Measurements from ENCODE around the gene OR52L1.

Gene OR52L1

DNA sequence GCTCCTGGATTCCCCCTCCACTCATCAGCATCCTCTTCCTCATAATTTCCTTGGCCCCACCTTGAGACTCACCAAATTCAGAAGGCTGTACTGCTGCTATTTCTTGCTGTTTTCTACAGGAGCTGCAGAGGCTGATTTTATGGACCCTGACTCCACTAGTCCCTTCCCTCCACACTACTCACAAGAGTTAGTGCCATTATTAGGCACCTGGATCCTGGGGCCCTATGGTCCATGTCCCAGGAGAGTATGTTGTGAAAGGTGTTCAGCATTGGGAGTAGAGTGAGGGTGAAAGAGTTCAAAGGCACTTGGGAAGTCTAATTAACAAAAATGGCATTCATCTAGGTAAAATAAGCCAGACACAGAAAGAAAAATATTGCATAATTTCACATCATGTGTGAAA lies 20.1 kb upstream of the OR52L1 start, which contains the start of gene OR56A4:
TSS of gene OR56A4 (minus strand) at position 101 of the 400 bp plus-strand sequence. CDS start 3,954 bp downstream, outside the sequence.
- DNase-seq (ENCODE audit: low spot score): no peak
- H3K27ac ChIP-seq: no peak within 1 kb of the TSS
- TF ChIP-seq, protein P1, sequence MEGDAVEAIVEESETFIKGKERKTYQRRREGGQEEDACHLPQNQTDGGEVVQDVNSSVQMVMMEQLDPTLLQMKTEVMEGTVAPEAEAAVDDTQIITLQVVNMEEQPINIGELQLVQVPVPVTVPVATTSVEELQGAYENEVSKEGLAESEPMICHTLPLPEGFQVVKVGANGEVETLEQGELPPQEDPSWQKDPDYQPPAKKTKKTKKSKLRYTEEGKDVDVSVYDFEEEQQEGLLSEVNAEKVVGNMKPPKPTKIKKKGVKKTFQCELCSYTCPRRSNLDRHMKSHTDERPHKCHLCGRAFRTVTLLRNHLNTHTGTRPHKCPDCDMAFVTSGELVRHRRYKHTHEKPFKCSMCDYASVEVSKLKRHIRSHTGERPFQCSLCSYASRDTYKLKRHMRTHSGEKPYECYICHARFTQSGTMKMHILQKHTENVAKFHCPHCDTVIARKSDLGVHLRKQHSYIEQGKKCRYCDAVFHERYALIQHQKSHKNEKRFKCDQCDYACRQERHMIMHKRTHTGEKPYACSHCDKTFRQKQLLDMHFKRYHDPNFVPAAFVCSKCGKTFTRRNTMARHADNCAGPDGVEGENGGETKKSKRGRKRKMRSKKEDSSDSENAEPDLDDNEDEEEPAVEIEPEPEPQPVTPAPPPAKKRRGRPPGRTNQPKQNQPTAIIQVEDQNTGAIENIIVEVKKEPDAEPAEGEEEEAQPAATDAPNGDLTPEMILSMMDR (IDR thresholded peaks at IDR 0.05): no peak
- H3K4me3 ChIP-seq: no peak within 1 kb of the TSS

DNA sequence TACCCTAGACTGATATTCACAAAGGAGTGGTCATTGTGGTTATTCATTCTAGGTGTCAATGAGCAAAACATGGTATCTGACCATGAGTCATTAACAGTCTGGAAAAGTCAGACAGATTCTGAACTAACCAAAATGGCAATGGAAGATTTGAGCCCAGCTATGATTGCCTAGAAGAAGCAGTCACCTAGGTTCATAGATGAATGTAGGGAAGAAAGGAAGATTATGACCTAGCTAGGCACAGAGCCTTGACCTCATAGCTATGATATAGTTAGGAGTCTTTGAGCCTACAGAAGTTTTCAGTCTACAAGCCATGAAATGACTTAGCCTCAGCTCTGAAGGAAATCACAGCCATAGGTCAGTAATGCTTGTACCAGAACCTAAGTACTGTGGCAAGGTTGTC lies 19.6 kb upstream of the OR52L1 start:
- Histone ChIP-seq H3K4me3 (no peak overlapping the region), H3K27ac (no peak overlapping the region)
- DNase-seq (ENCODE audit: low spot score): no peak
- TF ChIP-seq, protein P1 (IDR thresholded peaks at IDR 0.05): no peak

DNA sequence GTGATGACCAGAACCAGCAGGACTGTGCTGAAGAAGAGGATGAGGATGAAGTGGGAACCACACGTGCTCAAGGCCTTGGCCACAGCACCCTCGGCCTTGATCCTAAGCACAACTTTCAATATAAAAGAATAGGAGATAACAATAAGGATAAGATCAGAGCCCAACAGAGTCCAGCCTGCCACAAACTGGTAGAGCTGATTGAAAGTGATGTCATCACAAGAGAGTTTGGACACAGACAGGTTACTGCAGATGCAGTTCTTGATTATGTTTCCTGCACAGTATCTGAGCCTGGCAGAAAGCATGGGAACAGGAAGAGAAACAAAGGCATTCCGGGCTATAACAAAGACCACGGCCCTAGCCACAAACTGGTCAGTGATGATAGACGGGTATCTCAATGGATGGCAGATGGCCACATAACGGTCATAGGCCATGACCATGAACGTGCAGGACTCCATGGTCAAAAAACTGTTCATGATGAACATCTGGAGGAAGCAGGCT lies 15.5 kb upstream of the OR52L1 start:
- DNase-seq (ENCODE audit: low spot score): no peak
- TF ChIP-seq, protein P1 (IDR thresholded peaks at IDR 0.05): no peak

DNA sequence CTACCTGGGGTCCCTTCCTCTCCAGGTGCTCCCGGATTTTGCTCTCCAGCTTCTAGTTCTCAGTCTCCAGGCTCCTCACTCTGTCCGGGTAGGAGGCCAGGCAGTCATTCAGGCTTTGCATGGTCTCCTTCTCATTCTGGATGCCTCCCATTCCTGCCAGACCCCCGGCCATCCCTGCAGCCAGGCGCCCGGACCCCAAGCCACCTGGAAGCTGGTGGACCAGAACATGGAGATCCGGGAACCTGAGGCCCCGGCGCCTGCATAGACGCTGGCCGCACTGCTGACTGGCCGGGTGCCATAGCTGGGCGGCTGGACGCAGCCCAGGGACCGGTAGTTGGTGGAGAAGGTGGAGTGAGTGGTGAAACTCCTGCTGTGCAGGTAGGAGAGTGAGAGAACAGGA lies 8.0 kb upstream of the OR52L1 start:
- DNase-seq (ENCODE audit: low spot score): no peak
- TF ChIP-seq, protein P1 (IDR thresholded peaks at IDR 0.05): no peak
- no peak overlapping the region for H3K4me3 ChIP-seq
- H3K27ac ChIP-seq: no peak overlapping the region

More for the DNA sequence above, 15.5 kb upstream of the OR52L1 start:
- Histone ChIP-seq H3K27ac (no peak overlapping the region), H3K4me3 (no peak overlapping the region)

DNA sequence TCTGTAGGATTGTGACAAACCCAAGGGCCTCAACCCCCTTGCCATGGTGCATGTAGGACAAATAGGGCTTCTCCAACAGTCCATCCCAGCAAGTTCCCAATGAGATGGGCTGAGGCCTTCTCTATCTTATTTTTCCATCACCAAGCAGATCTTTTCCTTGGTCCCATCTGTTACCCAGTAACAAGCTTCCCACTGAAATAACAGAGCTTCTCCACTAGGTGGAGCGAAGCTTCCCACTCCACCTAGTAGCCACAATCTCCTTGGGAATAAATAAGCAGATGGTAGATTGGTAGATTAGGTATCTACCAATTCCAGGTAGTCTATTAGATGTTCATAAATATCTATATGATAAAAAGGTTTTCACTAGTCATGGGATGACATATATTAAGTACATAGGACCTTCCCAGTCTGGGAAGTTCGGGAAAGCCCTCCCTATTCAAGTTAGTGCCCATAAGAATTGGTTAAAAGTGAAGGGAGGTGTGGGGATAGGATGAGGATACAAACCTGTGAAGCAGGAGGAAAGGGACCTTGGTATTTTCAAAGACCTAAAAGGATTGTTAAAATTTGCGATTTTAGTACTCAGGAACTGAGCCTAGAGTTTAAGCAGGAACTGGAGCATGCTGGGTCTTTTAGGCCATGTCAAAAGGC lies 5.9 kb upstream of the OR52L1 start:
- TF ChIP-seq, protein P1 (IDR thresholded peaks at IDR 0.05): no peak
- H3K4me3 ChIP-seq: no peak overlapping the region
- DNase-seq (ENCODE audit: low spot score): no peak
- H3K27ac ChIP-seq: no peak overlapping the region

DNA sequence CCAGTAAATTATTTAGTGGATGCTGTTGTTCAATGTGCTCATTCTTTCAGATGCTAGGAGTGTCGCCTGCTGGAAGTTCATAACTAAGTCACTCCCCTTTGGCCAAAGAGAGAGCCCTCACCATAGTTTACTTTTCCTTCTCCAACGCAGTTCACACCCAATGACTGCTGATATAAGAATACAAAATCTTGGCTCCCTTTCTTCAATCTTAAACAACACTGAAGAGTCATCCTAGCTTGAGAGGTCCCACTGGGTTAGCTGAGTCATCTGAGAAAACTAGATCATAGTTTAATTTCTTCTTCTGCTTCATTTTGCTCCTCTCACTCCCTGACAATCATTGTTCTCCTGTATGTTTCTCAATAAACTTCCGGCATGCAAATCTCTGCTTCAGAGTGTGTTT lies 5.4 kb upstream of the OR52L1 start:
- TF ChIP-seq, protein P1 (IDR thresholded peaks at IDR 0.05): no peak
- no peak overlapping the region for H3K27ac ChIP-seq
- H3K4me3 ChIP-seq: no peak overlapping the region
- no peak for DNase-seq (ENCODE audit: low spot score)

DNA sequence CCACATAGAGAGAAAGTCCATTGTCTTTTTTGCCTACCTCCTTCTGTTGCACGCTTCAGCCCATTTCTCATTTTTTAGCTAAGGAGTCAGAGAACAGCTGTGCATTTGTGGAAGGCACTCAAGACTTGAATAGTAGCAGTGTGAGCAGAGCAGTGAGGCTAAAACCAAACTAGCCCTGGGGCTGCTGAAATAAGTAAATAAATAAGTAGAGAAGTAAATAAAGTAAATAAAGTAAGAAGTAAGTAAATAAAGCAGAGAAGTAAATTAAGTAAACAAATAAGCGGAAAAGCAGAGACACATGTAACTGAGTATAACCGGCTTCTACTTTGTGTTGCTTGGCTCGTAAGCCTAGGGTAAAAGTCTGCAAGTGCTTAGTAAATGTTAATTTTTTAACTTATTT lies 2.4 kb upstream of the OR52L1 start:
- Histone ChIP-seq H3K4me3 (no peak overlapping the region), H3K27ac (no peak overlapping the region)
- TF ChIP-seq, protein P1 (IDR thresholded peaks at IDR 0.05): no peak
- DNase-seq (ENCODE audit: low spot score): no peak
